Ammon's horn (tissue), 1 donor: ENCODE data around the gene AIDA.

ENCODE experiments used
- DNase-seq: peaks from one replicate; pipeline ENCODE4 v3.0.0-alpha.2; 2016; ENCODE audit warnings: low spot score

Gene AIDA

DNA sequence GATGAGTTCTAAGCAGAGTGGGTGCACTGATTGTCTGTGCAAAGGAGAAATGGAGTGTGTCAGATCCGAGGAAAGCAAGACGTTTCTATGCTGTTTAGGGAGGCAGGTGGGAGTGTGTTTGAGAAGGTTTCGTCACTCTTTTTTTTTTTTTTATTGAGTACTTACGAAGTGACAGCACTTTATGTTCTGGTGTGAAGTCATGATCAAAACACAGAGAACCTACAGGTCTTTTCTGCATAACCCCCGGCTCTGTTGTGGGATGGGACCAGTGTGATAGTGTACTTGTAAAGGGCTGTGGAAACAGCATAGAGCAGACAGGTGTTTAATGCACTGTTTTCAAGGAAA lies 67.7 kb downstream of the AIDA start:
- DNase-seq: no peak

DNA sequence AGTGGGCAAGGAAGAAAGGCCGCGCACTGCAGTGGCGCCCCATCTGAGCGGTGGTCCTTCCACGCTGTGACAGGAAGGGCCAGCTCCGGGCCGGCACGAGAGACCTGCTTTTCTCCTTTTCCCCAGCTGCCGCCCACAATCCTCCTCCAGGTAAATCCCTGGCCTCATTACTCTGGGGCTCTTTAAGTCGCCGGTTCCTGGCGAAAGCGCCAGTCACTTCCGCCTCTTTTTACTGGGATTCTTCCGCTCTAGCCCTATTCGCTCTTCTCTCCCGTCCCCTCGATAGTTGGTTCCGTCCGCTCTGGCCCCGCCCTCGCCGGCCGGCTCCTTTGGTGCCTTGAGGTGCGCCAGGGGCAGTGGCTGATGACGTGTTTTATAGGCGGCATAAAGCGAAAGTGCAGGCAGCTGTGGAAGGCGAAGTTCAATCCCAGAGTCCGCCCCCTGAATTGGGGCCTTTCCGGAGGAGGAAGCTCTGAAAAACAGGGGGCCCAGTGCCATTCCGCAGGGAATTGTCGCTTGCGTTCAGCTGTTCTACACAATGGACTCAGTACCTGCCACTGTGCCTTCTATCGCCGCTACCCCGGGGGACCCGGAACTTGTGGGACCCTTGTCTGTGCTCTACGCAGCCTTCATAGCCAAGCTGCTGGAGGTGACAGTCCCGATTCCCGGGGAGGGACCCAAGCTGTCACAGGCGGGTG lies 68.2 kb downstream of the AIDA start:
- peak; percentile 98 for DNase-seq

DNA sequence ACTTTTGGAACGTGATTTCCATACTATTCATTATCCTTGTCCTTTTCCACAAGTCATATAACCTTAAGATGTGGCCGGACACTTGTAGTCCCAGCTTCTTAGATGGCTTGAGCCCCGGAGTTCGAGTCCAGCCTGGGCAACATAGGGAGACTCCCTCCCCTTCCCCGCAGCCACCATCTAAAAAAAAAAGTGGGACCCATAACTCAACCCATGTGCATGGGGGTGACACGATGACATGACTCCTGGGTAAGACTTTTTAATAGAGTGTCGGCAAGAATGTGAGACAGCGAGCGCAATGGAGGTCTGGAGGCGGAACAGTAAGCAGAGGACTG lies 68.7 kb downstream of the AIDA start:
- no peak for DNase-seq

DNA sequence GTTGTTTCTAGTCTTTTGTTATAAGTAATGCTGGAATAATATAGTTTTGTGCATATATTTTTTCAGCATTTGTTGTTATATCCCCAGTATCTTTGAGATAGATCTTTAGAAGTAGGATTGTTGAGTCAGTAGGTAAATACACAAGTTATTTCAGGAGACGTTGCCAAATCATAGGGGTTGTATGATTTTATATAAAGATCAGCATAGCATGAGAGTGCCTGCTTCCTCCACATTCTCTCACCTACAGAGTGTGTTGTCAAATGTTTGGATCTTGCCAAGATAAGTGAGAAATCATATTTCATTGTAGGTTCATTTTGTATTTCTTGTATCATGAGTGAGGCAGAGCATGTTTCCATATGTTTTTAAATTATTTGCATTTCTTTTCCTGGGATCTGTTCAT lies 69.8 kb downstream of the AIDA start:
- no peak for DNase-seq

DNA sequence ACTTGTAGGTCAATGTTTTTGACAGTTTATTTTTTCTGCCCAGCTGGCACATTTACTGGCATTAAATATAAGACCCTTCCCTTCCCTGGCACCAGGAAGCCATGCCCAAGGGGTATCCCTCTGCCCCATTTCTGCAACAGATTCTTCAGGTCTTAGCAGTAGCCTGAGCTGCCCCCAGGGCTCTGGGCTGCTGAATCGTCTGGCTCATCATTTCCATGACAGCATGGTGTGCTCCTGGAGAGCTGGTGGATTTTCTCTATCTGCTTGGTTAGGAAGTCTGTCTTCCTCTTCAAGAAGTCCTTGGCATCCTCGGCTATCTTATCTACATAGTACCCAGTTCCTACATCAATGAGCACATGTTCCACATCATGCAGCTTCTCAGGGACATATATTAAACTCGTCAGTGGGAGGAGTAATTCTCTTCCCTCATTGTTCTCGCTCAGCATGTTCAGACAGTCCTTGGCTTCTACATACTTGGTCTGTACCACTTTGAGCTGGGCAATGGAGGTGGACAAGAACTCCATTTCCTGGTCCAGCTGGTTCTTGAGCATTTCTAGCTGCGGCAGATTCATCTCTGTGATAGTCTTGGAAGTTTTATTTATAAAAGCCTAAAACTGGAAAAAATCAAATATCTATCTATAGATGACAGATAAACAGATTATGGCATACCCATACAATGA lies 70.9 kb downstream of the AIDA start:
- DNase-seq: no peak

DNA sequence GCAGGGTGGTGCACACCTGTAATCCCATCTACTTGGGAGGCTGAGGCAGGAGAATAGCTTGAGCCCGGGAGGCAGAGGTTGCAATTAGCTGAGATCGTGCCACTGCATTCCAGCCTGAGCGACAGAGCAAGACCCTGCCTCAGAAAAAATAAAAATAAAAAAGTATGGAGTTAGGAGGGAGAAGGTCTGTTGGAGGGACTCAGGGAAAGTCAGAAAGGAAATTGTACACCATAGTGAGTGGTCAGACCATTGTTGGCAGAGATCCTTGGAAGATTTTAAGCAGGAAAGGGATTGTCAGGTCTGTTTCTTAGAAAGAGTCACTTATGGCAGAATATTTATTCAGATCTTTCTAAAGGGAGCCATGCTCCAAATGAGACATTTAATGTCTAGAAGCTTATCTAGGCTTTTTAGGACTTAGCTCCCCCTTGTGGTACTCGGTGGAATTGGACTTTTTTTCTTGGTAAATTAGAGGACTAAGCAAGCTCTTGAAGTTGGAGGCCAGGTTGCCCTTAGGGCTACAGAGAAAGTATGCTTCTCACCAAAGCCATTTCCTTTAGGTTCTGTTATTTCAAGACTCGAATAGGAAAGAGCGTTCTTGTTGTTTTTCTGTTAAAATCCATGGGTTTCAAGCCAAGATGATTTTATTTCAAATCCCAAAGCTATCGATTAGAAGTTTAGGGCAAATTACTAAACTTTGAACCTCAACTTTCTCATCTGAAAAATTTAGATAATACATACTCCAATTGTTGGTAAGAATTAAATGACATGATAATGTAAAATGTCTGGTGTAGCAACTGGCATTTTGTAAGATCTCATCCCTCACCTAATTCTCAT lies 77.9 kb downstream of the AIDA start:
- DNase-seq: peak; percentile 87

DNA sequence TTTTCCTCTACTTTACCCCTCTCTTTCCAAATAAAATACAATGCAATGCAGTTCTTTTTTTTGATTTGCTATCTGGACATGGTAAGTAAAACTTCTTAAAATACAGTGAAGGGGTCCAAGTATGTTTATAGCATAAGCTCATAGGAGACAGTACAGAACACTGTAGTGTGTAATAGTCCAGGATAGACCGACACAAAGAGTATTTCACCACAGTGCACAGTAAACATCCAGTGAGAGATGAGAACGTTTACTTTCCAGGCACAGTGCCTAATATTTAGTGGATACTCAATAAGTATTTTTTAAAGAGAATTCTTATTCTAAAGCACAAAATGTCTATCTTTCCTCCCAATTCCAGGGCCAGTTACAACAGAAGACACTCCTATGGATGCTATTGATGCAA lies 79.5 kb downstream of the AIDA start:
- no peak for DNase-seq

DNA sequence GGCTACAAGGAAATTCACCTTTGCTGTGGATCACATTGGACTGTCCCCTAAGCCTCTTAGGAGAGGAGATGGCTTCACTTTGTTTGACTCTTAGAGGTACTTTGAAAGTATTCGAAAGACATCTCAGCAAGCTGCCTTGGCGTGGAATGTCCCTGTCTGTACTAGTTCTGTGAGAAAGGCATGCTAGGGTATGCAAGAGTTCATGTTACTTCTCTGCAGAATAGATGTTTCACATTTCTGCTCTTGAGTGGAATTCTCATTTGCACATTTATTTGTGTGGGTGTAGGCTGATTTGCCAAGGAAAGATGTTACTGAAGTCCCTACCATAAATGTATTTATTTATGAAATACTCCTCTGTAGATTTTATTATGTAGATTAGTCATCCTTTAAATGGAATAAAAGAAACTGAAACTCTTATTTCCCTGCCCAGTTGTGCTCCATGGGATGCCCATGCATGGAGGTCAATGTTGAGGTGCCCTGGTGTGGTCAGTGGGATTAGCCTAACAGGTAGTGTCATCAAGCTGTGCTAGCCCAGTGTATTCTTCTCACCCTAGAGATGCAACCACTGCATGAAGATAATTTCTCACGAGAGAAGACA lies 80.6 kb downstream of the AIDA start:
- no peak for DNase-seq

DNA sequence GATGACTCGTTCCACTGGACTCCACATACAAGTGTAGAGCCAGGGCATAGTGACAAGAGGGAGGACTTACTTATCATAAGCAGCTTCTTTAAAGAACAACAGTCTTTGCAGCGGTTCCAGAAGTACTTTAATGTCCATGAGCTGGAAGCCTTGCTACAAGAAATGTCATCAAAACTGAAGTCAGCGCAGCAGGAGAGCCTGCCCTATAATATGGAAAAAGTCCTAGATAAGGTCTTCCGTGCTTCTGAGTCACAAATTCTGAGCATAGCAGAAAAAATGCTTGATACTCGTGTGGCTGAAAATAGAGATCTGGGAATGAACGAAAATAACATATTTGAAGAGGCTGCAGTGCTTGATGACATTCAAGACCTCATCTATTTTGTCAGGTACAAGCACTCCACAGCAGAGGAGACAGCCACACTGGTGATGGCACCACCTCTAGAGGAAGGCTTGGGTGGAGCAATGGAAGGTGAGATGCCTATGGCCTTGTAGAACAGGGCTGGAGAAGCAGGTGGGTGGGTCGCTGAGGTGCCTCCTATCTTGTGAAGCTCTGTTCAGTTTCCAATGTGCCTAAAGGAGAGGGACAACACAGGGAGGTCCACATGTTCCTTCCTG lies 82.3 kb downstream of the AIDA start:
- no peak for DNase-seq

DNA sequence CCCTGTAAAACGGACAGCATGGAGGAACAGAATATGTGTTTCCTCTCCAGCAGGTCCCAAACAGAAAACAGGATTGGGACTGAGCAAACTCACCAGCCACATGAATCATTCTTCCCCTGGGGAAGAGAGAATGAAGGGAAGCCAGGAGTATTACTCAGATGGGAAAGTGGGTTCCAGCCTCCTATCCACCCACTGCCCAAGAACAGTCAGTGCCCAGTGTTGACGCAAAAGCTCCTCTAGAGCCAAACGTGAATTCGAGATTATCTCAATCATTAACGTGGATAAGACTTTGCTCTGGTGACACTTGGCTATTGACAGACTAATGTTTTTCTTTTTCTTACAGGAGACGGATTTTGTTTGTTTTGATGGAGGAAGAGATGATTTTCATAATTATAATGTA lies 85.1 kb downstream of the AIDA start:
- peak; percentile 32 for DNase-seq

DNA sequence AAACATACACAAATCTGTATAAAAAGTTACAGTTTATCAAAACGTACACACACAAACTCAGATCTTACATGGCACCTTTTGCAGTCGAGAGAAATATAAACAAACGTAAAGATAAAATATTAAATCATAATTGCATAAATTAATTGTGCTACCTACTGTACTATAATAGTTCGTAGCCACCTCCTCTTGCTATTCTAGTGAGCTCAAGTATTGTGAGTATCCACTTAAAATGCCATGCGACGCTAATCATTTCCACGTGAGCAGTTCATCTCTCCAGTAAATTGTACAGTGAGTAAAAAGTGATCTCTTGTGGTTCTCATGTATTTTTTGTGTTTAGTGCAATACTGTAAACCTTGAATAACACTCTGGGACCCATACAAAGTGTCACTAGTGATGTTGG lies 88.1 kb downstream of the AIDA start:
- DNase-seq: no peak

DNA sequence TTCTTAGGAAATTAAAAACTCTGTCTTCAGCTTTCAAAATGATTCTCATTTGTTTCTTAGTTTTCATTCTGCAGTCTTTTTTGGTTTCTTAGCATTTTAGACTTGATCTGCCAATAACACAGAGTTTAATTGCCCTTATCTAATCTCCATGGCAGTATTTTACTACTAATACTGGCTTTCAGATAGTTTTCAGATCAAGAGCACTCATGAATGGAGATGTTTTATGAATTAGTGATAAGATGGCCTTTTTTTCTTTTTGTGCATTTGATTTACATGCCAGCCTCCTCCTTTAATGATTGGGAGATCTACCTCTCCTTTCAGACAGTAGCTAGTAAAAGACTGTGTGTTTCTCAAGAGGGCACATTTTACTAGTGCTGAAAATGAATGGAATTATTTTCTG lies 88.8 kb downstream of the AIDA start:
- DNase-seq: no peak

DNA sequence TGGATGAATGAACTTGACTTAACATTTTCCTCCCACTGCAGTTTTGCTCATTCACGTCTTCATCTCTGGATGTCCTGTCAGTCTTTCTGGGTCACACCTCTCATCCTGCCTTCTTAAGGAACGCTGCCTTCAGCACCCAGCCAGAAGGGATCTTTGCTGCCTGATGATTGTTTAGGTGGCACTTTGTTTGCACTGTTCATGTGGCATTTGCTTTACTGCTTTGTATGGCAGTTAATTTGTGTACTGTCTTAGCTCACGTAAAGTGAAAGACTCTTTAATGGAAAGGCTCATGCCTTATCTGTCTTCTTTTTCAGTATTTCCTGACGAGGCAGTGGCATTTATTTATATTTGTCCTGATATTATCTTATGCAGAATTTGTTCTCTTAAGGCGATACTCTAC lies 89.5 kb downstream of the AIDA start:
- no peak for DNase-seq

DNA sequence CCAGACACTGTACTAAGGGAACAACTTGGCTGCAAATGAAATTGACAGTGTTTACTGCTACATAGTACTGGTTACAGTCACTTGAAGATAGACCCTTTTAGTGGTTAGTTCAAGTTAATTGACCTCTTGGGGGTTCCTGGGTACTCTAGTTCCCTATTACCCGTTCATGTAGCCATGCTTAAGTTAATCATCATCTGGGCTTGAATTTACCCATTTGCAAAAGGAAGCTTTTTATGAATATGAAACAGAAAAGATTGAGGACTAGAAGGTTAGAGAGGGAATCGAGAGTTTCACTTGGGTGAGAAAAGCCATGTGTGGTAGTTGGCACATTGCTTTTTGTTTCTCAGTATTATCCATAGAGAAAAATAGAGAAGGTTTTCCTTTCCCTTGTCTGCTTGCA lies 91.7 kb downstream of the AIDA start:
- no peak for DNase-seq

DNA sequence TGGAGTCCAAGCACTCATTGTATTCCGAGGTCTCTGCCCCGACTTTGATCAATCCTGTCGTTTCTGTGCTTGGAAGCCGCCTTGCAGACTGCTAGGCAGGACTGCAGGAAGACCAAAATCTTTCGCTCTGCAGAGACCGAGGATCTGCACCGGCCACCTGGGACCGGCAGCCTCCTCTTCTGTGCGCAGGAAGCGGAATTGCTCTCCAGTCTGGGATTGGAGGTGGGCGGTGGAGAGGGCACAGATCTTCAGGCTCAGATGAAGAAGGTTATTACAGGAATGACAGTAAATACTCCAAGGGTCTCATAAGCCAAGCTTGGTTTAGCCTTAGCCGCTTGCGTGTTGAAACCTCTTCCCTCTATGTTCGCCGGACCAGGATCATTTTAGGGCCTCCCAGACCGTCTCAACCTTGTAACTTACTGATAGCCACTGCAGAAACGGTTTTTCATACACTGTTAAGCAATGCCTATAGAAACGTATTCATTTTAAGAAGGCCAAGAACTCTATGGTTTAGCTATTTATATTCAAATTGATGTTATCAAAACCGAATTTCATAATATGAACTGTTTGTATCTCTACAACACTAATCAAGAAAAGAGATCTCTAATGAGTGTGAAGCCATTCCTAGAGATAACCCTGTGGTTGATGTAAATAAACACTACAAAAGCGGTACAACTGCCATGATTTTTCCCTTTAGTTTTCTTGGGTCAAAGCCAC lies 93.3 kb downstream of the AIDA start:
- DNase-seq: peak; percentile 46
